A673 (cell line): ENCODE results near the gene CIART. TPM values are rescaled to one million over a fixed set of nuclear protein-coding genes. Genes with fewer than 3 reads are reported as not detected.

Experiments
- BruUV-seq: library from RNA; stranded (reverse); fragments of 400-500 nt; replicated peaks from 2 replicates; lab custom pipeline; 2021; lab: Mats Ljungman, UMichigan
- CTCF ChIA-PET: fragments of 300-600 bp; sonication (Branson Sonifier 250); formaldehyde crosslinking; loops from one replicate; lab custom pipeline; 2022; ENCODE audit warnings: antibody characterized with exemption; lab: Charles Lee
- POLR2A ChIA-PET: fragments of 300-600 bp; sonication (Branson Sonifier 250); formaldehyde crosslinking; loops from one replicate; lab custom pipeline; 2022; ENCODE audit warnings: antibody characterized with exemption; ENCODE audit not compliant: low non-redundant PET; lab: Charles Lee
- DNase-seq: peaks from one replicate; pipeline ENCODE4 v3.0.0-alpha.2; 2015; ENCODE audit warnings: low spot score
- H3K27ac ChIP-seq: fragments of 200-600 bp; sonication (generic); 2 replicates; pipeline ENCODE4 v1.5.1; 2016; ENCODE audit warnings: mixed run types, low read depth, mild to moderate bottlenecking, mixed read lengths, antibody characterized with exemption, low read length; ENCODE audit not compliant: poor library complexity, severe bottlenecking
- H3K27me3 ChIP-seq: fragments of 200-600 bp; sonication (generic); replicated peaks from 2 replicates; pipeline ENCODE4 v1.6.1; 2017; ENCODE audit warnings: mixed run types, low read depth, mild to moderate bottlenecking, mixed read lengths, antibody characterized with exemption, low read length; ENCODE audit not compliant: insufficient read depth, poor library complexity
- H3K36me3 ChIP-seq: fragments of 200-600 bp; sonication (generic); 2 replicates; pipeline ENCODE4 v1.6.1; 2016; ENCODE audit warnings: mixed run types, mild to moderate bottlenecking, mixed read lengths, antibody characterized with exemption, low read length; ENCODE audit not compliant: insufficient read depth, poor library complexity, severe bottlenecking
- H3K4me1 ChIP-seq: fragments of 200-600 bp; sonication (generic); 2 replicates; pipeline ENCODE4 v1.6.1; 2017; ENCODE audit warnings: mixed run types, mild to moderate bottlenecking, mixed read lengths, antibody characterized with exemption, low read length; ENCODE audit not compliant: insufficient read depth, poor library complexity, severe bottlenecking
- H3K4me3 ChIP-seq: fragments of 200-600 bp; sonication (generic); 2 replicates; pipeline ENCODE4 v1.5.1; 2016; ENCODE audit warnings: low read depth, mixed run types, mild to moderate bottlenecking, mixed read lengths, low read length; ENCODE audit not compliant: poor library complexity, severe bottlenecking
- H3K9me3 ChIP-seq: fragments of 200-600 bp; sonication (generic); 2 replicates; pipeline ENCODE4 v1.6.1; 2016; ENCODE audit warnings: mixed run types, low read depth, mild to moderate bottlenecking, mixed read lengths, antibody characterized with exemption, low read length; ENCODE audit not compliant: poor library complexity, severe bottlenecking
- CTCF ChIP-seq: fragments of 300-800, 200-600 bp; sonication (generic); conservative IDR thresholded peaks from 2 replicates; pipeline ENCODE4 v1.5.1; 2017; ENCODE audit warnings: low read depth, mild to moderate bottlenecking, antibody characterized with exemption, low read length, moderate library complexity, mixed read lengths
- EZH2 ChIP-seq: fragments of 200-600 bp; sonication (generic); IDR thresholded peaks from 2 replicates; pipeline ENCODE4 v1.6.1; 2017; ENCODE audit warnings: borderline replicate concordance, low read depth, mild to moderate bottlenecking, mixed read lengths, antibody characterized with exemption, low read length; ENCODE audit not compliant: poor library complexity, severe bottlenecking
- intact Hi-C: fragments of 100-400 bp; cut with micrococcal nuclease; formaldehyde crosslinking; loops from one replicate; pipeline ENCODE4 v1.10.0; 2022; ENCODE audit not compliant: unreplicated experiment
- total RNA-seq: library from RNA; stranded (reverse); gene quantifications from 2 replicates; pipeline ENCODE4 v1.2.3, GENCODE V29; 2021

CIART gene
- total RNA-seq, 1 experiment from 2014 or later, result 3.5 TPM

DNA sequence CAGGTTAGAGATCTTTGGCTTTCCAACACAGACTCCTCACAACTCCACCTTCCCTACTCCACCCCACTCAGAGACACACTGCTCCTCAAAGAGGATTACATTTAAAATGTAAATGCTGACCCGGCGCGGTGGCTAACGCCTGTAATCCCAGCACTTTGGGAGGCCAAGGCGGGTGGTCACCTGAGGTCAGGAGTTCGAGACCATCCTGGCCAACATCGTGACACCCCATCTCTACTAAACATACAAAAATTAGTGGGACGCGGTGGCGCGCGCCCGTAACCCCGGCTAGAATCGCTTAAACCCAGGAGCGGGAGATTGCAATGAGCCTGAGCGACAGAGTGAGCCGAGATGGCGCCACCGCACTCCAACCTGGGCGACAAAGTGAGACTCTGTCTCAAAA, 44.6 kb upstream of the CIART start:
- intact Hi-C loops, result no loop called here
- TF ChIP-seq EZH2 (no peak), CTCF (no peak)
- no peaks in the 10 kb centered on the region for H3K36me3 ChIP-seq
- no peaks in the 10 kb centered on the region for H3K9me3 ChIP-seq
- H3K27me3 ChIP-seq, result no peaks in the 10 kb centered on the region
- no TSS peak for BruUV-seq
- H3K4me1 ChIP-seq, result peaks cover 7% of the 10 kb centered on the region
- ChIA-PET CTCF (no interaction called here), POLR2A (no interaction called here)
- DNase-seq, result no peak
- no peak overlapping the region for H3K4me3 ChIP-seq
- no peak overlapping the region for H3K27ac ChIP-seq

DNA sequence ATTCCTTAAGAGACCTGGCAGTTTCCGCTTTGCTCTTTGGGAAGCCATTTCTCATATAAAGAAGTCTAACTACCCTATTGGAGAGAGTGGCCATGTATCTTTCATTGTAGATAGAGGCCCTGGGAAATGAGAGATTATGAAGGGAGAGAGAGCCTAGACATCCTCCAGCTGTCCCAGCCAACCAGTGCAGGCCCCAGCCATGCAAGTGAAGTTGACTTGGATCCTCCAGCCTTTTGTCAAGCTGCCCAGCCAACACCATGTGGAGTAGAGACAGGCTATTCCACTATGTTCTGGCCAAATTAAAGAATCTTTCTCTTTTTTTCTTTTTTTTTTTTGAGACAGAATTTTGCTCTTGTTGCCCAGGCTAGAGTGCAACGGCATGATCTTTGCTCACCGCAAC, 39.4 kb upstream of the CIART start:
- DNase-seq, result no peak
- Histone ChIP-seq H3K4me3 (no peak overlapping the region), H3K9me3 (no peaks in the 10 kb centered on the region), H3K27me3 (no peaks in the 10 kb centered on the region), H3K36me3 (no peaks in the 10 kb centered on the region), H3K4me1 (no peaks in the 10 kb centered on the region), H3K27ac (no peak overlapping the region)
- no TSS peak for BruUV-seq
- intact Hi-C loops, result no loop called here
- ChIA-PET POLR2A (no interaction called here), CTCF (no interaction called here)
- TF ChIP-seq CTCF, result no peak
- no peak for TF ChIP-seq EZH2

- H3K4me3 ChIP-seq, result no peak overlapping the region
- no peak for TF ChIP-seq EZH2
- no peak for TF ChIP-seq CTCF
- no peaks in the 10 kb centered on the region for H3K36me3 ChIP-seq
- DNase-seq, result no peak
- CTCF ChIA-PET, result no interaction called here
- no peaks in the 10 kb centered on the region for H3K4me1 ChIP-seq
- intact Hi-C loops, result loop anchor here (10.0 kb wide), 1 partner anchor 375 kb away; the partner anchor contains the start of gene ENSA
- H3K27ac ChIP-seq, result no peak overlapping the region
- H3K9me3 ChIP-seq, result no peaks in the 10 kb centered on the region
- POLR2A ChIA-PET, result no interaction called here
- no peaks in the 10 kb centered on the region for H3K27me3 ChIP-seq
- no TSS peak for BruUV-seq
These were observed 32.4 kb upstream of the CIART start for GRCh38 chr1:150249936-150250335.
